ENCODE data around the gene ONECUT3. TPM values are rescaled to one million over a fixed set of nuclear protein-coding genes. Genes with fewer than 3 reads are reported as not detected.
"Not testable (repeated sequence)": the region's sequence is repeated elsewhere in the genome, so short reads cannot be mapped to it uniquely, and the experiment has no call there.

The ONECUT3 gene
- total and polyA plus RNA-seq, 12 donors: under 0.01 TPM; not detected in 11

GRCh38 chr19:1758231-1758577 lies 4.9 kb downstream of the ONECUT3 start:
- no peaks in the 10 kb centered on the region for H3K4me1 ChIP-seq (replicated peaks in 1 of 2)
- no peak overlapping the region for H3K4me3 ChIP-seq
- no peak for TF ChIP-seq POLR2A (IDR thresholded peaks at IDR 0.05)
- TF ChIP-seq, protein P1, sequence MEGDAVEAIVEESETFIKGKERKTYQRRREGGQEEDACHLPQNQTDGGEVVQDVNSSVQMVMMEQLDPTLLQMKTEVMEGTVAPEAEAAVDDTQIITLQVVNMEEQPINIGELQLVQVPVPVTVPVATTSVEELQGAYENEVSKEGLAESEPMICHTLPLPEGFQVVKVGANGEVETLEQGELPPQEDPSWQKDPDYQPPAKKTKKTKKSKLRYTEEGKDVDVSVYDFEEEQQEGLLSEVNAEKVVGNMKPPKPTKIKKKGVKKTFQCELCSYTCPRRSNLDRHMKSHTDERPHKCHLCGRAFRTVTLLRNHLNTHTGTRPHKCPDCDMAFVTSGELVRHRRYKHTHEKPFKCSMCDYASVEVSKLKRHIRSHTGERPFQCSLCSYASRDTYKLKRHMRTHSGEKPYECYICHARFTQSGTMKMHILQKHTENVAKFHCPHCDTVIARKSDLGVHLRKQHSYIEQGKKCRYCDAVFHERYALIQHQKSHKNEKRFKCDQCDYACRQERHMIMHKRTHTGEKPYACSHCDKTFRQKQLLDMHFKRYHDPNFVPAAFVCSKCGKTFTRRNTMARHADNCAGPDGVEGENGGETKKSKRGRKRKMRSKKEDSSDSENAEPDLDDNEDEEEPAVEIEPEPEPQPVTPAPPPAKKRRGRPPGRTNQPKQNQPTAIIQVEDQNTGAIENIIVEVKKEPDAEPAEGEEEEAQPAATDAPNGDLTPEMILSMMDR (IDR thresholded peaks at IDR 0.05): no peak
- WGBS, 4 donors: 3 to 8% (median 5%) methylated on average over 10 of the region's 10 CpGs
- peaks cover 87% of the 10 kb centered on the region for H3K27me3 ChIP-seq
- no peaks in the 10 kb centered on the region for H3K36me3 ChIP-seq (replicated peaks in 1 of 2)
- intact Hi-C loops (cut with DNase I): no loop called here
- H3K9me3 ChIP-seq (replicated peaks in 1 of 3): no peaks in the 10 kb centered on the region
- no peak for DNase-seq
- no peak overlapping the region for H3K27ac ChIP-seq

GRCh38 chr19:1758959-1759903 lies 5.9 kb downstream of the ONECUT3 start:
- H3K27me3 ChIP-seq: peaks cover 94% of the 10 kb centered on the region
- no peaks in the 10 kb centered on the region for H3K36me3 ChIP-seq (replicated peaks in 1 of 2)
- H3K27ac ChIP-seq: no peak overlapping the region
- no peak for DNase-seq
- TF ChIP-seq, protein P1 (IDR thresholded peaks at IDR 0.05): no peak
- TF ChIP-seq POLR2A (IDR thresholded peaks at IDR 0.05): no peak
- H3K4me3 ChIP-seq: no peak overlapping the region
- no peaks in the 10 kb centered on the region for H3K9me3 ChIP-seq (replicated peaks in 1 of 3)
- intact Hi-C loops (cut with DNase I): no loop called here
- WGBS, 4 donors: 17 to 31% (median 18%) methylated on average over 5 to 16 of the region's 16 CpGs
- H3K4me1 ChIP-seq (replicated peaks in 1 of 2): no peaks in the 10 kb centered on the region

GRCh38 chr19:1760020-1760419 lies 6.7 kb downstream of the ONECUT3 start:
- Histone ChIP-seq H3K4me1 (replicated peaks in 1 of 2) (no peaks in the 10 kb centered on the region), H3K27ac (no peak overlapping the region), H3K27me3 (peaks cover 94% of the 10 kb centered on the region), H3K36me3 (replicated peaks in 1 of 2) (no peaks in the 10 kb centered on the region), H3K4me3 (no peak overlapping the region), H3K9me3 (replicated peaks in 1 of 3) (no peaks in the 10 kb centered on the region)
- TF ChIP-seq, protein P1 (IDR thresholded peaks at IDR 0.05): no peak
- no peak for TF ChIP-seq POLR2A (IDR thresholded peaks at IDR 0.05)
- no peak for DNase-seq
- intact Hi-C loops (cut with DNase I): no loop called here
- WGBS, 4 donors: 0 to 3% (median 2%) methylated on average over 3 to 17 of the region's 17 CpGs

GRCh38 chr19:1760786-1761527 lies 7.7 kb downstream of the ONECUT3 start:
- DNase-seq; H3K27ac ChIP-seq; intact Hi-C loops (cut with DNase I); H3K9me3 ChIP-seq (replicated peaks in 1 of 3); H3K4me3 ChIP-seq; H3K4me1 ChIP-seq (replicated peaks in 1 of 2); H3K36me3 ChIP-seq (replicated peaks in 1 of 2): not testable (repeated sequence)
- 14 to 20% (median 15%) methylated on average over 10 to 15 of the region's 15 CpGs for WGBS, 4 donors
- H3K27me3 ChIP-seq: peaks cover 95% of the 10 kb centered on the region

Measured in adrenal gland (tissue), 12 donors.